HPDE6-E6E7 (cell line): ENCODE measurements around the gene RBKS.

ENCODE experiments used
- DNase-seq: peaks from one replicate; pipeline ENCODE4 v3.0.0; 2011; ENCODE audit warnings: missing footprints; ENCODE audit errors: extremely low spot score

RBKS gene

GRCh38 chr2:27831279-27832050 is 58.7 kb downstream of the RBKS start:
- DNase-seq, result no peak

GRCh38 chr2:27830656-27831055 is 59.5 kb downstream of the RBKS start:
- DNase-seq, result no peak

- DNase-seq, result no peak
Measured at GRCh38 chr2:27829791-27830190, 60.4 kb downstream of the RBKS start.

GRCh38 chr2:27828305-27828704 is 61.9 kb downstream of the RBKS start:
- DNase-seq, result no peak

- DNase-seq, result no peak
Measured at GRCh38 chr2:27824401-27824800, 65.8 kb downstream of the RBKS start.

GRCh38 chr2:27823569-27823968 is 66.6 kb downstream of the RBKS start:
- no peak for DNase-seq

- no peak for DNase-seq
Measured at GRCh38 chr2:27823135-27823534, 67.1 kb downstream of the RBKS start.

GRCh38 chr2:27822049-27822448 is 68.1 kb downstream of the RBKS start:
- DNase-seq, result no peak

- no peak for DNase-seq
Measured at GRCh38 chr2:27815860-27816438, 74.2 kb downstream of the RBKS start.

- DNase-seq, result no peak
Measured at GRCh38 chr2:27814758-27815157, 75.4 kb downstream of the RBKS start.

- DNase-seq, result no peak
Measured at GRCh38 chr2:27811768-27812167, 78.4 kb downstream of the RBKS start.

- no peak for DNase-seq
Measured at GRCh38 chr2:27810455-27810854, 79.7 kb downstream of the RBKS start.

- DNase-seq, result no peak
Measured at GRCh38 chr2:27809761-27810241, 80.4 kb downstream of the RBKS start.

- DNase-seq, result no peak
Measured at GRCh38 chr2:27808984-27809383, 81.2 kb downstream of the RBKS start.

GRCh38 chr2:27808418-27808817 is 81.8 kb downstream of the RBKS start:
- no peak for DNase-seq

- DNase-seq, result no peak
Measured at GRCh38 chr2:27807476-27807875, 82.7 kb downstream of the RBKS start.

- DNase-seq, result no peak
Measured at GRCh38 chr2:27806311-27807059, 83.7 kb downstream of the RBKS start.

- DNase-seq, result no peak
Measured at GRCh38 chr2:27805180-27805579, 85.0 kb downstream of the RBKS start.

GRCh38 chr2:27804146-27804545 is 86.0 kb downstream of the RBKS start:
- no peak for DNase-seq

- DNase-seq, result no peak
Measured at GRCh38 chr2:27803046-27803445, 87.1 kb downstream of the RBKS start.

GRCh38 chr2:27802547-27802946 is 87.6 kb downstream of the RBKS start:
- no peak for DNase-seq

- no peak for DNase-seq
Measured at GRCh38 chr2:27800856-27801255, 89.3 kb downstream of the RBKS start.

- DNase-seq, result peak; percentile 29
Measured at GRCh38 chr2:27799646-27800010, 90.6 kb downstream of the RBKS start.
